GM12878 (cell line): ENCODE measurements around the gene SFT2D3.
A peak's percentile ranks its signal among the peaks of the same experiment; 100 is the strongest.

Experiments
- CTCF ChIP-seq, 3 experiments: IDR thresholded peaks in 2 of 3; conservative IDR thresholded peaks in 1 of 3; 2 replicates each; pipeline ENCODE4 v1.5.1; 2011; ENCODE audit warnings: low read depth in 3 of 3, low read length in 3 of 3, mild to moderate bottlenecking in 3 of 3, control low read depth in 2 of 3, moderate library complexity in 2 of 3, inconsistent platforms in 1 of 3, mixed read lengths in 1 of 3; ENCODE audit not compliant: control insufficient read depth in 2 of 3, insufficient read depth in 1 of 3; ENCODE audit errors: extremely low read depth in 1 of 3
- NBN ChIP-seq: fragments of 450-650 bp; IDR thresholded peaks from 2 replicates; pipeline ENCODE4 v1.6.1; 2016
- NFYA ChIP-seq: IDR thresholded peaks from 2 replicates; pipeline ENCODE4 v1.6.1; 2011; ENCODE audit warnings: low read depth, mild to moderate bottlenecking, low read length, improper control_type of control experiment, borderline replicate concordance
- POLR2A ChIP-seq: IDR thresholded peaks from 2 replicates; pipeline ENCODE4 v1.6.1; 2011; ENCODE audit warnings: low read depth, mild to moderate bottlenecking, low read length
- REST ChIP-seq: IDR thresholded peaks from 2 replicates; pipeline ENCODE4 v1.6.1; 2012; ENCODE audit warnings: mild to moderate bottlenecking, low read depth, low read length
- RFX5 ChIP-seq: IDR thresholded peaks from 2 replicates; pipeline ENCODE4 v1.6.1; 2011; ENCODE audit warnings: low read depth, low read length, improper control_type of control experiment
- SP1 ChIP-seq: IDR thresholded peaks from one replicate; pipeline ENCODE4 v1.6.1; 2011; ENCODE audit warnings: low read depth, low read length
- STAT1 ChIP-seq: fragments of 450-650 bp; conservative IDR thresholded peaks from 2 replicates; pipeline ENCODE4 v1.6.1; 2014; ENCODE audit warnings: antibody characterized with exemption, mild to moderate bottlenecking
- YY1 ChIP-seq: IDR thresholded peaks from 2 replicates; pipeline ENCODE4 v1.6.1; 2011; ENCODE audit warnings: low read depth, mild to moderate bottlenecking, low read length
- ZBTB11 ChIP-seq: fragments of 450-650 bp; formaldehyde crosslinking; IDR thresholded peaks from 2 replicates; pipeline ENCODE4 v1.5.0; 2022; ENCODE audit warnings: mild to moderate bottlenecking, missing genetic modification characterization

- TF ChIP-seq CTCF (IDR thresholded peaks at IDR 0.05 in 2 of 3, conservative IDR thresholded peaks at IDR 0.05 in 1 of 3; ENCODE audit: control insufficient read depth in 2 of 3, extremely low read depth in 1 of 3, insufficient read depth in 1 of 3, low read depth in 3 of 3, low read length in 3 of 3) (peak in 2 of 3 experiments; percentile 16 to 30; a peak in 1 of 6 replicates), ZBTB11 (no peak), SP1 (no peak), POLR2A (peak; percentile 83), YY1 (no peak), RFX5 (no peak), NFYA (no peak), NBN (no peak), REST (no peak), STAT1 (no peak)
Observed at GRCh38 chr2:127701651-127702394, 526 bp downstream of the SFT2D3 start.
